Lower leg skin (tissue), 3 donors: Measurements from ENCODE around the gene HADHB.

Source experiments
- CTCF ChIP-seq, 3 donors: fragments of 450-650 bp; IDR thresholded peaks; one replicate each; pipeline ENCODE4 v1.5.1; 2016; ENCODE audit warnings: antibody characterized with exemption in 3 of 3, mild to moderate bottlenecking in 3 of 3, moderate library complexity in 2 of 3
- POLR2A ChIP-seq, 2 donors: fragments of 450-650 bp; IDR thresholded peaks; one replicate each; pipeline ENCODE4 v1.6.1; 2016 to 2017; ENCODE audit warnings: antibody characterized with exemption in 2 of 2, mild to moderate bottlenecking in 1 of 2, moderate library complexity in 1 of 2

- TF ChIP-seq CTCF (IDR thresholded peaks at IDR 0.05) (no peak), POLR2A (IDR thresholded peaks at IDR 0.05) (no peak)
These were observed 6.3 kb upstream of the HADHB start for GRCh38 chr2:26238311-26238958.
